GM12878 (cell line): ENCODE measurements around the gene HECTD4. TPM values are rescaled to one million over a fixed set of nuclear protein-coding genes. Genes with fewer than 3 reads are reported as not detected.

ENCODE experiments used
- ATAC-seq: fragments of 200-7000 bp; cut with Tn5 transposase; 3 replicates; pipeline ENCODE4 v1.9.1; 2020; ENCODE audit warnings: mild to moderate bottlenecking, moderate library complexity
- BruUV-seq: library from RNA; stranded (reverse); fragments of 400-500 nt; replicated peaks from 2 replicates; lab custom pipeline; 2021; lab: Mats Ljungman, UMichigan
- CTCF ChIA-PET: fragments of 300-600 bp; sonication (Branson Sonifier 250); formaldehyde crosslinking; extraction: SDS; loops from one replicate; lab custom pipeline; 2021; ENCODE audit warnings: inconsistent platforms; lab: Yijun Ruan, JAX
- POLR2A ChIA-PET: fragments of 350-600 bp; formaldehyde crosslinking; extraction: SDS; loops from one replicate; lab custom pipeline; 2021; ENCODE audit warnings: inconsistent platforms; lab: Charles Lee
- RAD21 ChIA-PET: fragments of 300-600 bp; sonication (Branson Sonifier 250); formaldehyde crosslinking; loops from one replicate; lab custom pipeline; 2023; ENCODE audit warnings: antibody characterized with exemption; ENCODE audit not compliant: unreplicated experiment; lab: Charles Lee
- SMC1A ChIA-PET: fragments of 300-600 bp; sonication (Branson Sonifier 250); formaldehyde crosslinking; loops from one replicate; lab custom pipeline; 2023; ENCODE audit not compliant: unreplicated experiment, uncharacterized antibody; lab: Charles Lee
- DNase-seq: peaks from one replicate; pipeline ENCODE4 v3.0.0-alpha.2; 2011; ENCODE audit warnings: low read depth, low spot score
- FAIRE-seq: peaks from 3 replicates; lab custom pipeline; 2011; peaks lifted over from hg19 to GRCh38; lab: Jason Lieb, UNC
- H2AFZ ChIP-seq: 2 replicates; pipeline ENCODE4 v1.6.0; 2011; ENCODE audit warnings: low read depth, low read length, control low read depth; ENCODE audit not compliant: control insufficient read depth
- H3K27ac ChIP-seq: 2 replicates; pipeline ENCODE4 v1.5.1; 2011; ENCODE audit warnings: control low read depth; ENCODE audit not compliant: control insufficient read depth, insufficient read depth
- H3K27me3 ChIP-seq, 2 experiments: replicated peaks in 1 of 2; 2 replicates each; pipeline versions ENCODE4 v1.6.0 to v1.6.1; 2011; ENCODE audit warnings: low read length in 1 of 2; ENCODE audit not compliant: control insufficient read depth in 2 of 2, insufficient read depth in 2 of 2
- H3K36me3 ChIP-seq, 2 experiments: 2 replicates each; pipeline ENCODE4 v1.5.1; 2011; ENCODE audit warnings: low read length in 1 of 2; ENCODE audit not compliant: control insufficient read depth in 2 of 2, insufficient read depth in 2 of 2
- H3K4me1 ChIP-seq: 2 replicates; pipeline ENCODE4 v1.6.1; 2011; ENCODE audit warnings: mild to moderate bottlenecking, low read length, moderate library complexity, mixed read lengths; ENCODE audit not compliant: control insufficient read depth, insufficient read depth
- H3K4me2 ChIP-seq: 2 replicates; pipeline ENCODE4 v1.6.0; 2011; ENCODE audit warnings: control low read depth; ENCODE audit not compliant: control insufficient read depth, insufficient read depth
- H3K4me3 ChIP-seq: fragments of 200-600 bp; sonication (generic); 2 replicates; pipeline ENCODE4 v1.5.1; 2016
- H3K79me2 ChIP-seq: 2 replicates; pipeline ENCODE4 v1.6.0; 2011; ENCODE audit warnings: low read length; ENCODE audit not compliant: control insufficient read depth, insufficient read depth
- H3K9ac ChIP-seq: 2 replicates; pipeline ENCODE4 v1.8.0; 2011; ENCODE audit warnings: low read length, control low read depth, mixed read lengths; ENCODE audit not compliant: control insufficient read depth, insufficient read depth
- H3K9me3 ChIP-seq: replicated peaks from 3 replicates; pipeline ENCODE4 v1.5.1; 2011; ENCODE audit warnings: mild to moderate bottlenecking, low read length; ENCODE audit not compliant: control insufficient read depth, insufficient read depth
- H4K20me1 ChIP-seq: 2 replicates; pipeline ENCODE4 v1.6.0; 2011; ENCODE audit not compliant: control insufficient read depth, insufficient read depth
- CHD1 ChIP-seq: IDR thresholded peaks from 2 replicates; pipeline ENCODE4 v1.6.1; 2012; ENCODE audit warnings: low read depth, low read length, improper control_type of control experiment
- CREB1 ChIP-seq: IDR thresholded peaks from 2 replicates; pipeline ENCODE4 v1.6.1; 2012; ENCODE audit warnings: low read depth, mild to moderate bottlenecking, inconsistent platforms
- FOXM1 ChIP-seq: IDR thresholded peaks from 2 replicates; pipeline ENCODE4 v1.6.1; 2012; ENCODE audit warnings: low read depth, mild to moderate bottlenecking, inconsistent platforms, low read length, moderate library complexity
- IKZF1 ChIP-seq: fragments of 450-650 bp; conservative IDR thresholded peaks from 2 replicates; pipeline ENCODE4 v1.6.1; 2017; ENCODE audit warnings: antibody characterized with exemption, mild to moderate bottlenecking
- IRF4 ChIP-seq: IDR thresholded peaks from 2 replicates; pipeline ENCODE4 v1.6.1; 2011; ENCODE audit warnings: low read depth, low read length
- JUNB ChIP-seq: IDR thresholded peaks from 2 replicates; pipeline ENCODE4 v1.6.1; 2016; ENCODE audit warnings: antibody characterized with exemption, mild to moderate bottlenecking
- MLLT1 ChIP-seq: fragments of 450-650 bp; IDR thresholded peaks from 2 replicates; pipeline ENCODE4 v1.6.1; 2016; ENCODE audit warnings: mild to moderate bottlenecking
- MTA3 ChIP-seq: IDR thresholded peaks from 2 replicates; pipeline ENCODE4 v1.6.1; 2012; ENCODE audit warnings: low read length, inconsistent platforms, borderline replicate concordance
- MXI1 ChIP-seq: fragments of 150-350 bp; IDR thresholded peaks from 2 replicates; pipeline ENCODE4 v1.6.1; 2011; ENCODE audit warnings: low read depth, mild to moderate bottlenecking, inconsistent platforms, low read length, improper control_type of control experiment
- POLR2AphosphoS2 ChIP-seq: IDR thresholded peaks from 2 replicates; pipeline ENCODE4 v1.6.1; 2011; ENCODE audit warnings: low read depth, mild to moderate bottlenecking, low read length, improper control_type of control experiment, moderate library complexity
- RB1 ChIP-seq: fragments of 450-650 bp; formaldehyde crosslinking; IDR thresholded peaks from 2 replicates; pipeline ENCODE4 v1.6.1; 2017; ENCODE audit warnings: mild to moderate bottlenecking, borderline replicate concordance
- SREBF2 ChIP-seq: IDR thresholded peaks from 2 replicates; pipeline ENCODE4 v1.6.1; 2012; ENCODE audit warnings: mild to moderate bottlenecking, low read length
- SUZ12 ChIP-seq: fragments of 200-600 bp; sonication (generic); IDR thresholded peaks from one replicate; pipeline ENCODE4 v1.6.1; 2018; ENCODE audit warnings: antibody characterized with exemption, mild to moderate bottlenecking; ENCODE audit not compliant: unreplicated experiment
- TCF7 ChIP-seq: IDR thresholded peaks from 2 replicates; pipeline ENCODE4 v1.6.1; 2014; ENCODE audit warnings: antibody characterized with exemption, borderline replicate concordance
- YY1 ChIP-seq: IDR thresholded peaks from 2 replicates; pipeline ENCODE4 v1.6.1; 2011; ENCODE audit warnings: low read depth, mild to moderate bottlenecking, low read length
- ZBTB40 ChIP-seq: fragments of 450-650 bp; IDR thresholded peaks from 2 replicates; pipeline ENCODE4 v1.6.1; 2016; ENCODE audit warnings: mild to moderate bottlenecking, moderate library complexity, borderline replicate concordance
- WGBS: methylation state at CpG from one replicate; pipeline ENCODE4 v1.1.6; 2016; ENCODE audit warnings: low lambda C conversion rate; ENCODE audit not compliant: insufficient replicate concordance, insufficient coverage; ENCODE audit errors: missing lambda C conversion rate; 5-methylcytosine and 5-hydroxymethylcytosine counted together
- in situ Hi-C: fragments of 300-500 bp; cut with MboI; formaldehyde crosslinking; loops from 9 replicates; pipeline ENCODE4 v1.14.3; 2018; ENCODE audit warnings: mixed read lengths
- intact Hi-C: fragments of 100-400 bp; cut with micrococcal nuclease; formaldehyde crosslinking; loops from one replicate; pipeline ENCODE4 v1.14.2; 2022; ENCODE audit not compliant: unreplicated experiment
- polyA plus RNA-seq, 11 experiments: library from polyadenylated mRNA; depleted of rRNA in 4 of 11; unstranded in 6 of 11; stranded (reverse) in 5 of 11; fragments of >200 nt; fragmentation: Nextera tagmentation in 4 of 11; fragmentation: Illumina TruSeq in 1 of 11; extraction: Ambion mirVana in 4 of 11; extraction: Trizol in 1 of 11; gene quantifications; 1 replicate in 1 of 11; 2 replicates in 10 of 11; pipeline versions ENCODE4 v1.2.1 to v1.2.3, GENCODE V29; 2011 to 2016; ENCODE audit warnings: inconsistent platforms in 2 of 11, missing spikeins in 2 of 11, low read depth in 1 of 11
- total RNA-seq, 4 experiments: library from RNA; depleted of rRNA in 3 of 4; stranded (reverse); fragments of >200 nt in 3 of 4; fragmentation: Illumina TruSeq in 1 of 4; extraction: Trizol in 1 of 4; gene quantifications; 2 replicates each; pipeline versions ENCODE4 v1.2.1 to v1.2.3, GENCODE V29; 2013 to 2021

HECTD4 gene
- total and polyA plus RNA-seq, 10 of the 15 experiments (the other 5 are each of a cell fraction or from before 2014, with no cell fraction given): 5.8 to 43.9 (median 17.9) TPM

DNA sequence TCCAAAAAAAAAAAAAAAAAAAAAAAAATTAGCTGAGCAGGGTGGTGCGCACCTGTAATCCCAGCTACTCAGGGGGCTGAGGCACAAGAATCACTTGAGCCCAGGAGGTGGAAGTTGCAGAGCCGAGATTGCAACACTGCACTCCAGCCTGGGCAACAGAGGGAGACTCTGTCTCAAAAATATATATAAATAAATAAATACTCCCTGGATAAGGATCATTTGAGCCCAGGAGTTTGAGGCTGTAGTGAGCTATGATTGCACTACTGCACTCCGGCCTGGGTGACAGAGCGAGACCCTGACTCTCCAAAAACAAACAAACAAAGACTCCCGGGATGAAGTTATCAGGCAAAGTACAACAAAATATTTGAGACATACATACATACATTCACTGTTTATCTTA, 270.3 kb downstream of the HECTD4 start:
- in situ Hi-C loops: no loop called here
- H3K9ac ChIP-seq: no peak overlapping the region
- H3K27me3 ChIP-seq: no peaks in the 10 kb centered on the region
- H3K79me2 ChIP-seq: peaks cover 21% of the 10 kb centered on the region
- 90% methylated on average over 5 of the region's 5 CpGs for WGBS
- peaks cover 5% of the 10 kb centered on the region; the same call in 1 of the 2 replicates for H3K4me1 ChIP-seq
- no peaks in the 10 kb centered on the region for H3K9me3 ChIP-seq
- RAD21 ChIA-PET: interaction anchor here (0.6 kb wide), 1 partner anchor 99 kb away, joined by 3 read pairs; no protein-coding TSS in a partner anchor
- intact Hi-C loops: no loop called here
- TF ChIP-seq IKZF1 (no peak), SREBF2 (no peak), RB1 (no peak), JUNB (no peak), MXI1 (no peak), IRF4 (no peak), CREB1 (no peak), YY1 (no peak), ZBTB40 (no peak), CHD1 (no peak), MLLT1 (no peak), POLR2AphosphoS2 (no peak), MTA3 (no peak), TCF7 (no peak), FOXM1 (no peak), SUZ12 (no peak)
- POLR2A ChIA-PET: interaction anchor here (9.3 kb wide), 1 partner anchor 16 kb away, joined by 161 read pairs; the partner anchor contains the start of gene TRAFD1
- no peaks in the 10 kb centered on the region for H3K36me3 ChIP-seq
- CTCF ChIA-PET: interaction anchor here (0.6 to 1.6 kb wide), 4 partner anchors 10 to 62 kb away, joined by 3 to 4 read pairs (median 3); partner anchors contain the start of gene TRAFD1
- H3K4me2 ChIP-seq: no peak overlapping the region
- H2AFZ ChIP-seq: no peak overlapping the region
- no TSS peak for BruUV-seq
- FAIRE-seq (no peak), ATAC-seq (no peak), DNase-seq (no peak)
- H4K20me1 ChIP-seq: no peaks in the 10 kb centered on the region
- SMC1A ChIA-PET: interaction anchor here (0.6 to 3.9 kb wide), 5 partner anchors 10 to 73 kb away, joined by 3 to 14 read pairs (median 3); partner anchors contain the start of gene TRAFD1
- no peak overlapping the region for H3K27ac ChIP-seq
- no peak overlapping the region for H3K4me3 ChIP-seq
